A673 (cell line): ENCODE results near the gene CEMIP2. TPM values are rescaled to one million over a fixed set of nuclear protein-coding genes. Genes with fewer than 3 reads are reported as not detected.

Source experiments
- BruUV-seq: library from RNA; stranded (reverse); fragments of 400-500 nt; replicated peaks from 2 replicates; lab custom pipeline; 2021; lab: Mats Ljungman, UMichigan
- CTCF ChIA-PET: fragments of 300-600 bp; sonication (Branson Sonifier 250); formaldehyde crosslinking; loops from one replicate; lab custom pipeline; 2022; ENCODE audit warnings: antibody characterized with exemption; lab: Charles Lee
- POLR2A ChIA-PET: fragments of 300-600 bp; sonication (Branson Sonifier 250); formaldehyde crosslinking; loops from one replicate; lab custom pipeline; 2022; ENCODE audit warnings: antibody characterized with exemption; ENCODE audit not compliant: low non-redundant PET; lab: Charles Lee
- DNase-seq: peaks from one replicate; pipeline ENCODE4 v3.0.0-alpha.2; 2015; ENCODE audit warnings: low spot score
- H3K27ac ChIP-seq: fragments of 200-600 bp; sonication (generic); 2 replicates; pipeline ENCODE4 v1.5.1; 2016; ENCODE audit warnings: mixed run types, low read depth, mild to moderate bottlenecking, mixed read lengths, antibody characterized with exemption, low read length; ENCODE audit not compliant: poor library complexity, severe bottlenecking
- H3K27me3 ChIP-seq: fragments of 200-600 bp; sonication (generic); replicated peaks from 2 replicates; pipeline ENCODE4 v1.6.1; 2017; ENCODE audit warnings: mixed run types, low read depth, mild to moderate bottlenecking, mixed read lengths, antibody characterized with exemption, low read length; ENCODE audit not compliant: insufficient read depth, poor library complexity
- H3K36me3 ChIP-seq: fragments of 200-600 bp; sonication (generic); 2 replicates; pipeline ENCODE4 v1.6.1; 2016; ENCODE audit warnings: mixed run types, mild to moderate bottlenecking, mixed read lengths, antibody characterized with exemption, low read length; ENCODE audit not compliant: insufficient read depth, poor library complexity, severe bottlenecking
- H3K4me1 ChIP-seq: fragments of 200-600 bp; sonication (generic); 2 replicates; pipeline ENCODE4 v1.6.1; 2017; ENCODE audit warnings: mixed run types, mild to moderate bottlenecking, mixed read lengths, antibody characterized with exemption, low read length; ENCODE audit not compliant: insufficient read depth, poor library complexity, severe bottlenecking
- H3K4me3 ChIP-seq: fragments of 200-600 bp; sonication (generic); 2 replicates; pipeline ENCODE4 v1.5.1; 2016; ENCODE audit warnings: low read depth, mixed run types, mild to moderate bottlenecking, mixed read lengths, low read length; ENCODE audit not compliant: poor library complexity, severe bottlenecking
- H3K9me3 ChIP-seq: fragments of 200-600 bp; sonication (generic); 2 replicates; pipeline ENCODE4 v1.6.1; 2016; ENCODE audit warnings: mixed run types, low read depth, mild to moderate bottlenecking, mixed read lengths, antibody characterized with exemption, low read length; ENCODE audit not compliant: poor library complexity, severe bottlenecking
- CTCF ChIP-seq: fragments of 300-800, 200-600 bp; sonication (generic); conservative IDR thresholded peaks from 2 replicates; pipeline ENCODE4 v1.5.1; 2017; ENCODE audit warnings: low read depth, mild to moderate bottlenecking, antibody characterized with exemption, low read length, moderate library complexity, mixed read lengths
- EZH2 ChIP-seq: fragments of 200-600 bp; sonication (generic); IDR thresholded peaks from 2 replicates; pipeline ENCODE4 v1.6.1; 2017; ENCODE audit warnings: borderline replicate concordance, low read depth, mild to moderate bottlenecking, mixed read lengths, antibody characterized with exemption, low read length; ENCODE audit not compliant: poor library complexity, severe bottlenecking
- intact Hi-C: fragments of 100-400 bp; cut with micrococcal nuclease; formaldehyde crosslinking; loops from one replicate; pipeline ENCODE4 v1.10.0; 2022; ENCODE audit not compliant: unreplicated experiment
- total RNA-seq: library from RNA; stranded (reverse); gene quantifications from 2 replicates; pipeline ENCODE4 v1.2.3, GENCODE V29; 2021

CEMIP2 gene
- total RNA-seq, 1 experiment from 2014 or later, result 32.9 TPM

GRCh38 chr9:71716138-71716909, 52.0 kb downstream of the CEMIP2 start:
- POLR2A ChIA-PET, result no interaction called here
- no TSS peak for BruUV-seq
- Histone ChIP-seq H3K36me3 (no peaks in the 10 kb centered on the region), H3K27ac (no peak overlapping the region), H3K9me3 (no peaks in the 10 kb centered on the region), H3K27me3 (no peaks in the 10 kb centered on the region), H3K4me3 (no peak overlapping the region), H3K4me1 (no peaks in the 10 kb centered on the region)
- intact Hi-C loops, result loop anchor here (10.0 kb wide), 1 partner anchor 112 kb away; no protein-coding TSS in a partner anchor
- CTCF ChIA-PET, result interaction anchor here (0.6 to 1.9 kb wide), 5 partner anchors 27 to 820 kb away, joined by 3 to 8 read pairs (median 3); no protein-coding TSS in a partner anchor
- TF ChIP-seq CTCF, result peak; percentile 64
- TF ChIP-seq EZH2, result no peak
- DNase-seq, result peak; percentile 10

GRCh38 chr9:71710856-71711255, 57.5 kb downstream of the CEMIP2 start:
- DNase-seq, result no peak
- Histone ChIP-seq H3K4me1 (no peaks in the 10 kb centered on the region), H3K4me3 (no peak overlapping the region), H3K27ac (no peak overlapping the region), H3K9me3 (no peaks in the 10 kb centered on the region), H3K27me3 (no peaks in the 10 kb centered on the region), H3K36me3 (no peaks in the 10 kb centered on the region)
- POLR2A ChIA-PET, result no interaction called here
- TF ChIP-seq EZH2 (no peak), CTCF (no peak)
- intact Hi-C loops, result loop anchor here (2.0 to 10.0 kb wide), 2 partner anchors 20 to 106 kb away; no protein-coding TSS in a partner anchor
- CTCF ChIA-PET, result no interaction called here
- no TSS peak for BruUV-seq

DNA sequence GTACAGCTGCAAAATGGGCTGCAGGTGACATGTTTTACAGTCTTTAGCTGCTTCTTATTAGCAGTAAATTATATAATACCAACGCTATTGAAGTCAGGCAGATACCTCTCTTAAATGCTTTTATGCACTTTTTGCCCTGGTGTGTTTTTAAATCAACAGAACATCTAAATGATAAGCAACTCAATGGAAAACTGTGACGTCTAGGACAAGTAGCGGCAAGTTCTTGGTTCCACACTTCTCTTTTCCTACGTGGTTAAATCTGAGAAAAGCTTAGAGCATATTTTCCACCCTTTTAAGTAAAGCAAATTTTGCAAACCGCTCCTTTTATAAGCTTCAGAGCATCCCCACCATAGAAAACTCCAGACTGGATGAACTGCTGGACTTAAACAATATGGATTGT, 58.1 kb downstream of the CEMIP2 start:
- ChIA-PET CTCF (no interaction called here), POLR2A (no interaction called here)
- Histone ChIP-seq H3K27me3 (no peaks in the 10 kb centered on the region), H3K4me3 (no peak overlapping the region), H3K36me3 (no peaks in the 10 kb centered on the region), H3K4me1 (no peaks in the 10 kb centered on the region), H3K27ac (no peak overlapping the region), H3K9me3 (no peaks in the 10 kb centered on the region)
- TF ChIP-seq EZH2, result no peak
- no peak for TF ChIP-seq CTCF
- no TSS peak for BruUV-seq
- intact Hi-C loops, result loop anchor here (2.0 to 10.0 kb wide), 2 partner anchors 19 to 105 kb away; no protein-coding TSS in a partner anchor
- no peak for DNase-seq
